CD4-positive, alpha-beta T cell treated with Interferon gamma for 1 hour (primary cell): Measurements from ENCODE around the gene ZFP57.

Source experiments
- DNase-seq: peaks from one replicate; pipeline ENCODE4 v3.0.0-alpha.2; 2020

The ZFP57 gene

GRCh38 chr6:29651413-29652197 is 29.3 kb downstream of the ZFP57 start:
- DNase-seq = no peak

- DNase-seq = peak; percentile 98
These were observed 31.0 kb downstream of the ZFP57 start for GRCh38 chr6:29649701-29650673.

GRCh38 chr6:29647927-29648642 is 32.9 kb downstream of the ZFP57 start:
- DNase-seq = no peak

DNA sequence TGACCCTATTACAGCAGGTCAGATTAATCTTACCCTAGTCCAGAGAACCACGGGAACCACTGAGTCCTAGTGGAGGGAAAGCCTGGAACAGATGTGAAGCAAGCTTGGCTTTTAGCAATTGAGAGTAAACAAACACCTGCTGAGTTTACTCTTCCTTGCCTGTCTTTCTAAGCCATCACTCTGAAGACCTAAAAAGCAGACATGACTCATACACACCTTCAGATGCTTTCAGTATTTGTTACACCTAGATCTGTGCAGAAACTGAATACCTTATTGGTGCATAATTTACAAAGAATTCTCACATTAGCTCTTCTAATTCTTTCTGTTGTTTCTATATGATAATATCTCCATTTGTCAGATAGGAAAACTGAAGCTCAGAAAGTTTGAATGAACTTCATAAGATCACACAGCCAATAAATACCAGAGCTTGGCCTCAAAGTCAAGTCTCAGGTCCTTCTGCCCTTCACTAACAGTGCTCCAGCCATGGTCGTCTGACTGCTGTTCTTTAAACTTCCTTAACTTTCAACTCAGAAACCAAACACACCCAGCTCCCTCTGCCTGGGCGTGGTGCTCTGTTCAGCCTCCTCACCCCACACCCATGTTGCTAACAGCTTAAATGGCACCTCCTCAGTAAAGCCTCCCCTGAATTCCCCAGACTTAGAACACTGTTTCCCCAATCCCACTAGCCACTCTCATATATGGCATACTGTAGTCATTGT is 39.4 kb downstream of the ZFP57 start:
- no peak for DNase-seq

GRCh38 chr6:29637247-29637646 is 43.7 kb downstream of the ZFP57 start:
- no peak for DNase-seq

GRCh38 chr6:29633534-29633905 is 47.4 kb downstream of the ZFP57 start:
- DNase-seq = no peak

DNA sequence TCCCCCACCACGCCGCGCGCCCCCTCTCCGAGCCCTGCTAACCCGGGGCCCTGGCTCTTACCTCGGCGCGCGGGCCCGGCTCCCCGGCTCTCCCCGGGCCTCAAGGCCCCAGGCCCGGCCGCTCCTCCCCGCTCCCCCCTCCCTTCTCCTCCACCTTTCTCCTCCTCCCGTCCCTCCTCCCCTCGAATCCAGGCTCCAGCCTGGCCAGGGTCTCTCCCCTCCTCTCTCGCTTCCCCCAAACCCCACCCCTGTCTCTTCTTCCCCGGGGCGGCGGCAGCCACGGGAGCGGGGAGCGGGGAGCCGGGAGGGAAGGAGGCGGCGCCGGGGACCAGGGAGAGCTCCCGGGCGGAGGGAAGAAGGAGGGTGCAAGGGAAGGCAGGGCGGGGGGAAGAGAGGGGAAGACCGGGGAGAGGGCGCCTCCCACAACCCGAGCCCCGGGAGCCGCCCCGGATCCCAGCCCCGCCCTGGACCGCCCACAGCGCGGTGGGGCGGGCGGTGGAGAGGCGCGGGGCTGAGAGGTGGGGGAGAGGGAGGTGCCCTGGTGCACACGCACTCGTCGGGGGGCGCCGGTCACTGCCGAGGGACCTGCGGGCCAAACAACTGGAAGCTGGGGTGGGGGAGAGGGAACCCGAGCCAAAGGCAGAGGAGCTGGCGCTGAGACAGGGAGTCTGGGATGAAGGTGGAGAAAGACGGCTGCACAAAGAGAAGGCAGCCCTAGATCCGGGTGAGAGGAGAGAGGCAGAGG is 48.0 kb downstream of the ZFP57 start, which contains the start of gene GABBR1:
GABBR1 (minus strand) TSS at position 395 of the 745 bp plus-strand sequence. CDS start 798 bp downstream, outside the sequence.
- peak; percentile 69 for DNase-seq

GRCh38 chr6:29631860-29632731 is 48.9 kb downstream of the ZFP57 start:
- peak; percentile 70 for DNase-seq

DNA sequence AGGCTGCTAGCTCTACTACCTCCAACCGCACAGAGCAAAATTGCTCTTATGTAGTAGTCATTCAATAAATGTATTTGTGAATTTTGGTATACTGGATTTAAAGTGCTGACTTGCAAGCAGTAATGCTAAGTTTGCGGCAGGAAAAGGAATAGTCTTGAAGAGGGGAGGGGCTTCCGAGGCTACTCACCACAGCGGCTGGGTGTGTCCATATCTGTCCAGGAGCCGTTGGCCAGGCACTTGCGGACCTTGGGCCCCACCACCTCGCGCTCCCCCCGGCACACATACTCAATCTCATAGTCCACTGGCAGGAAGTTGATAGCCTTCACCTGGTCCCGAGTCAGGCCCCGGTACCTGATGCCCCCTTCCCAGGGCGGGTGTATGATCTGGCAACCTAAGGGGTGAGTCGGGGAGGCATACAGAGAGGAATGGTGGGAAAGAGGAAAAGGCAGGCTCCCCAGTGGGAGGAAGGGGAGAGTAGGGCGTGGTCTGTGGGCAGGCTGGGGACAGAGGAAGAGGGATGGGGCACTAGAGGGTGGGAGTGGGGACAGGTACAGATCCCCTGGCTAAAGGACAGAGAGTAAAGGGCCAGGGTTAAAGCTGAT is 49.6 kb downstream of the ZFP57 start:
- no peak for DNase-seq

- DNase-seq = no peak
These were observed 50.6 kb downstream of the ZFP57 start for GRCh38 chr6:29630315-29630714.

- no peak for DNase-seq
These were observed 51.4 kb downstream of the ZFP57 start for GRCh38 chr6:29629571-29629970.

DNA sequence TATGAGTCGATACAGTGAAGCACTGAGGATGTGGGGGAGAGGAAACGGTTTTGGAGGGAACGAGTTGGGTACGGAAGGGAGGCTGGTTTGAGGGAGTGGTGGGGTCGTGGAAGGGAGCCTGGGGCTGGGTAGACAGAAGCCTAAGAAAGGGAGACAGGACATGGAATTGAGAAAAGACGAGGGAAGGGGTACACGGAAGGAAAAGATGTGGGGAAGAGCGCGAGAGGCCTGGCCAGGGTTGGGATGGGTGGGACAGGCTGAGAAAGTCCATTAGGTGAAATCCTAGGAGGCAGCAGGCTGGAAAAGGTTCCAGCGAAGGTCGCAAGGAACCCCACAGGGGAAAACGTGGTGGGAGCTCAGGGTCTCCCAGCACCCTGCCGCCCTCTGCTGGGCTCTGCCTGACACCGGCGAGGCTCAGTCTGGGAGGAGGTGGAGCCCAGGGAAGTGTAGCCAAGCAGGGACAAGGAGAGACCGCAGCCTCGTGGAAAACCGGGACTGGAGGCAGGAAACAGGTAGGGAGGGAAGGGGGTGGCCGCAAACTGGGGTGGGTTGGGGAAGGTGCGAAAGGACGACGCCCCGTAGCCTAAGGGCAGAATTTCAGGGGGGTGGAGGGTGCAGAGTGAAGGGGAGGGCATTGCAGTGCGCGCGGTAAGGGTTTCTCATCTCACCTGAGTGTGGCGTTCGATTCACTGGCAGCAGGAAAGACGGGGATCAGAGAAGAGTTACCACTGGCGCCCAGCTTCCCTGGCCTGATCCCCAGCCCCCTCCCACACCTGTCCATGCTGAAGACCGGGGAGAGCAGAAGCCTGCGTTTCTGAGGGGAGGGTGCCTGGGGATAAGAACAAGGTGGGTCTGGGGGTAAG is 52.3 kb downstream of the ZFP57 start:
- DNase-seq = peak; percentile 46

- peak; percentile 66 for DNase-seq
These were observed 53.1 kb downstream of the ZFP57 start for GRCh38 chr6:29627755-29628418.

- no peak for DNase-seq
These were observed 53.8 kb downstream of the ZFP57 start for GRCh38 chr6:29626948-29627754.

DNA sequence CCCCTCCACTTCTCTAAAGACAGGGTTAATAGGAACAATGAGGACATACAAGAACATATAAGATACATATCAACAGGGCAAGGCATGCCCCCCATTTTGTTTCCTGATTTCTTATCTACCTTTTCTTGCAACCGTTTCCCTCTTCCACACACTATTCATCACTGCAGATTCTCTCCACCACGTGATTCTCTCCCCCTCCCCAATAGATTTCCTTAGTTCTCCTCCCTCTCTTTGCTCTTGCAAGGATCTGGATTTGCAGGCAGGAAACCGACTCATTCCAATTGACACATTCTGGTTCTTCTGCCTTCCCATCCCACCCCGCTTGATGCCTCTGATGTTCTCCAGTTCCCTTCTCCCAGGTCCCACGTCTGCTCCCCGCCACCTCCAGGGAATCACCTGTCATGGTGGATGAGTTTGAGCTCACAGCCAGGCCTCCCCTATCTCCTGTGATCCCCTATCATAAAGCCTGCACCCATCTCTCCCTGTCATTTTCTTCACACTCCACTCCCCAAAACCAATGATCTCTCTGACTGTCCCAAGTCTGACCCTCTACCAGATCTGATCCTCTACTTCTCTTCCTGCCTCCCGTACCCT is 55.5 kb downstream of the ZFP57 start:
- DNase-seq = no peak

GRCh38 chr6:29624520-29624961 is 56.4 kb downstream of the ZFP57 start:
- no peak for DNase-seq
